GM19351 (cell line): ENCODE measurements around the gene GGT6.

Experiments
- ATAC-seq: cut with Tn5 transposase; IDR thresholded peaks from one replicate; pipeline ENCODE4 v1.9.1; 2021; ENCODE audit warnings: mild to moderate bottlenecking, moderate library complexity; ENCODE audit not compliant: unreplicated experiment

The GGT6 gene

DNA sequence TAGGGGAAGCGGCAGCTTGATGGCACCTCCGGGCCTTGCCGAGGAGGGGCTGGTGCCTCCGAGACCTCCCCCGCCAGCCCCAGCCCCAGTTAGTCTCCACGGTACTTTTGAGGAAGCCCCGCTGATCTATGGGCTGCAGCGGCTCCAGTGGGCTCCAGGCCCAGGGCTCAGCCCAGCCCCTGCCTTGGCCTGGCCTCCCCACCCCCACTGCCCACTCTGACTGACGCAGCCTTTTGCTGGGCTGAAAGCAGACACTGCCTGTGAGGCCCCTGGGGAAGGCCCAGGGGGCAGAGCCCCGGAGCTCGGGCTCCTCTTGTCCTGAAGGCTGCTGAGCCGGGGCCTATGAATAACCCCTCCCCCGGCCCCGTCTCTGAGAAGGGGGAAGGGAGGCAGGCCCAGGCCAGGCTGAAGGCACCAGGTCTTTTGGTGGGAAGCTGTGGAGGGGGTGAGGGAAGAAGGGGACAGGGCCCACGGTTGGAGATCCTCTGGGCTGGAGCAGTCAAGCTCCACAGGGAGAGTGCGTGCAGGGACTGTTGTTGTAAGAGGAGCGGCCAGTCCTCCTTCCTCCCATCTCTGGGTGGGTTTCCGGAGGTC, 16.4 kb upstream of the GGT6 start:
- ATAC-seq: no peak

- ATAC-seq: no peak
Observed at GRCh38 chr17:4576161-4576558, 15.8 kb upstream of the GGT6 start.

- no peak for ATAC-seq
Observed at GRCh38 chr17:4574448-4575045, 14.2 kb upstream of the GGT6 start.

DNA sequence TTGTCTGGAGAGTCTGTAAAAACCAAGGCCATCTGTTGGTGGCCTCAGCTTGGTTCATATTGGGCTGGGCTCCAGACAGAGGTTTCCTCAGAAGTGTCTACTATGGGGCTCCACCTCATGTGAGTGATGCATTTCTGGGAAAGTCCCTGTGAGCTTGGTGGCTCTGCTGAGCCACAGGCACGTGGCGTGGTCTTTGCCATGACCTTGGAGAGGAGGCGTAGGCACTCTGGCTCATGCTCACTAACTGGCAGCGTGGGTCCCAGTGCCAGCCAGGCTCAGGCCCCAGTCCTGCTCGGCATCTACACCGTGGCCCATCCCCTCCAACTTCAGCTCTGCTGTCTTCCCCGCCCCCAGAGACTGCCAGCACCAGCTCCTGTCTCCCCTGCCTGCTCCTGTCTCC, 13.3 kb upstream of the GGT6 start:
- ATAC-seq: no peak

GRCh38 chr17:4573115-4573514, 12.7 kb upstream of the GGT6 start:
- no peak for ATAC-seq

- ATAC-seq: no peak
Observed at GRCh38 chr17:4572131-4572530, 11.8 kb upstream of the GGT6 start.

- no peak for ATAC-seq
Observed at GRCh38 chr17:4569591-4569990, 9.2 kb upstream of the GGT6 start.

DNA sequence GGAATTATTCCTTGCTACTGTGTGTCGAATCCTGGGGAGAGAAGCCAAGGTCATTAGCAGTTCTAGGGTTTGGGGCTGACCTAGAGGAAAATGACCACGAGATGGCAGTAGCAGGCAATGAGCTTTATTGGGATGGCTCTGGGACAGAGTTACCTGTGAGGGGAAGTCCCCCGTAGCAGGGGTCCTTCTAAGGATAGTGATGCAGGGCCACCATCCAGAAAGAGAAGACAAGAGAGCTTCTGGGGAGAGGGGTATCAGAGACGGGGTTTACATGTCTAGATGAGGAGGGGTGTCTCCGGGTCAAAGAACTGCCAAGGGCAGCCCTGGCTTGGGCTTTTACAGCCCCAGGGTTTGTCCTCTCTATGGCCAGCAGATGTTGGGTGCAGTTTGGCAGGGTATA, 6.4 kb upstream of the GGT6 start:
- no peak for ATAC-seq

- no peak for ATAC-seq
Observed at GRCh38 chr17:4565209-4566141, 5.1 kb upstream of the GGT6 start.

GRCh38 chr17:4562015-4562969, 1.9 kb upstream of the GGT6 start:
- ATAC-seq: no peak

DNA sequence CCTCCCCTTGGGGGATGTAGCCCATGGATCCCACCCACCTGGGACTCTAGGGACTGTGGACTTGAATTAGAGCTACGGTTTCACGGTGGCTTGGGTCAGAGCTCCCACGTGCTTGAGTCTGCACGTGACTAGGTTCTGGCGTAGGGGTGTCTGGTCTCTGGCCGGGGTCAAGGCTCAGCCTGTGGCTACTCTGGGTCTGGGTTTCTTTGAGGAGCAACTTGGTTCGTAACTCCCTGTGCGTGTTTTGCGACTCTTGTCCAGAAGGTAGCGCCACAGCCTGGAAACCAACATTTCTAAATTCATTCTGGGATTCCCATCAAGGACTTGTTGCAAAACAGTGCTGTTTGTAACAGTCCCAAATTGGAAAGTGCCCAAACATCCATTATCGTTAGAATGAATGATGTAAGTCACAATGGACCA, 470 bp upstream of the GGT6 start:
- ATAC-seq: no peak

DNA sequence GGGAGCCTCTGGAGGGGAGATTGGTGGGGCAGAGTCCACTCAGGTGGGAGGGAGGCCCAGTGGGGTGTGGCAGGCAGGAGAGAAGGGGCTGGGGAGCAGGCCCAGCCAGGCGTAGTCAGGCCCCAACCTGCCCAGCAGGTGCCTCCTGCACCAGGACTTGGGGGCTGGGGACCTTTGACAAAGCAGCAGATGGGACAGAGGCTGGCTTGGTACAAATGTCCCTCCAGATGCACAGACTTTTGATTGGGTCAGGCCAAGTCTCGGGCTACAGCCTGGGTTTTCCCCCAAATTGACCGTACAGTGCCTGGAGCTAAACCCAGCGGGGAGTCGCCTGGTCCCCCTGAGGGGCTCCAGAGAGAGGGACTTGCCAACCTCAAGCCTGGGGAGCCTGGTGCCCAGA, 411 bp downstream of the GGT6 start:
- no peak for ATAC-seq

DNA sequence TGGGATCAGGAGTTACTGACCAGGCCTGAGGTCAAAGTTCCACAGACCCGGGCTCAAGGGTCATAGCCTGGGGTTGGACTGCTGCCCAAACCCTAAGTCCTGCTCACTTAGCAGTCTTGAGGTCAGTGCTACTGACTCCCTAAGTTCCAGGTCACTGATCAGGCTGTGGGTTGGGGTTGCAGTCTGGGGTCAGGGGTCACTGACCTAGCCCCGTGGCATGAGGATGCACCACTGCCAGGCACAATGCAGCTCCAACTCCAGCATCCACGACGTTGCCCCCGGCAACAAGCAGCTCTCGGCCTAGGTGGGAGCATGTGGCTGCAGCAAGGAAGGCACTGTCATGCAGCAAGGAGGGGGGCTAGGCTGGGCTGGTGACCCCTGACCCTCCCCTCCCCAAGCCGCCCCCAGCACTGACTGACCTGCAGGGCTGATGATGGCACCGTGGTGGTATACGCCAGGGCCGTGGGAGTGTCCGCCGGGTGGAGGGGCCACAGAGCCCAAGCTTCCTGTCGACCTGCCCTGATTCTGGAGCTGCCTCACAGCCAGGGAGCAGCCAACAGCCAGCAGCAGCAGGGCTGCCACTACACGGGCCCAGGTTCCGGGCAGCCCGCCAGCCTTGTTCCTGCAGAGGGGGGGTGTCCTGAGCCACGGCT, 1.1 kb downstream of the GGT6 start:
- ATAC-seq: no peak

DNA sequence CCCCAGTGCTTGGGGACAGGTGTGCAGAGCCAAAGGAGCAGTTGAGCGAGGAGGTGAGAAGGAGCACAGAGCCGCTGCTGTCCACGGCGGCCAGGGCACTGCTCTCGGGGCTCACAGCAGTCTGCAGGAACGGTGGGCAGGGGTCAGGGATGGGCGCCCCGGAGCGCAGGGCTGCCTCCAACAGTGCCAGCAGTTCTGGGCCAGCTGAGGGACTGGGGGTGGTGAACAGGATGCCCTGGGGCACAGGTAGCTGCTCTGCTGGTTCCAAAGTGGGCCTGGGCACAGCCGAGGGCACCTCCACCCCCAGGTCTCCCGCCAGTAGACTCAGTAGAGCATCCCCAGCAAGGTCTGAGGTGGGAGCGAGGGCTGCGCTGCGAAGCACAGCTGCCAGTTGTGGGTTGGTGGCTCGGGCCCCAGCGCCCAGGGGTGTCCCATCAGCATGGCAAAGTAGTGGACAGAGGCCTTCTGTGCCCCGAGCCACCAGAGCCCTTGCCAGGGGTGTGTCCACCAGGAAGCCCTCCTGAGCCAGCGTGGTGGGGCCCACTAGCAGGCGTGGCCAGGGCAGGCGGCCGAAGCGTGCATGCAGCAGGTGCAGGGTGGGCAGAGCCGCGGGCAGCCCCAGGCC, 1.9 kb downstream of the GGT6 start:
- no peak for ATAC-seq

DNA sequence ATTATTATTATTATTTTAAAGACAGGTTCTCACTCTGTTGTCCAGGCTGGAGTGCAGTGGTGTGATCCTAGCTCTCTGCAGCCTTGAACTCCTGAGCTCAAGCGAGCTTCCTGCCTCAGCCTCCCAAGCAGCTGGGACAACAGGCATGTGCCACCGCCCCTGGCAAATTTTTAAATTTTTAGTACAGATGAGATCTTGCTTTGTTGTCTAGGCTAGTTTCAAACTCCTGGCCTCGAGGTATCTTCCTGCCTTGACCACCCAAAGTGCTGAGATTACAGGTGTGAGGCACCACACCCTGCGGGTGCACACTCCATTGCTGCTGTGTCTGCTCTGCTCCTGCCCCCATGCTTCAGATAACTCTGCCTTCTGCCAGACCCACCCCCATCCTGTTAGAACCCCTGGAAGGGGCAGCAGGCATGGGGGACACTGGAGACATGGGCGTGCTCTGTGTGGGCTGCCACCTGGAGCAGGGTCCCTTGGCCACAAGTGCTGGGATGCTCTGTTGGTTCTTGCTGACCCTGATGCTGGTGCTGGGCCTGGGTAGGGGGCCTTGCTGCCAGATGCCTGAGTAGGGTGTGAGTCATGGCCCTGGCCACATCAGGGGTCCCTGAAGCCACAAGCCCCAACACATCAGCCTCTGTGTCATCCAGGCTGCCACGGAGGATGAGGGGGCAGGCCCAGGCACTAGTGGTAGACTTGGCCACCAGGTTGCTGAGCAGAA, 2.6 kb downstream of the GGT6 start:
- no peak for ATAC-seq

GRCh38 chr17:4556996-4557395, 3.4 kb downstream of the GGT6 start:
- ATAC-seq: no peak

DNA sequence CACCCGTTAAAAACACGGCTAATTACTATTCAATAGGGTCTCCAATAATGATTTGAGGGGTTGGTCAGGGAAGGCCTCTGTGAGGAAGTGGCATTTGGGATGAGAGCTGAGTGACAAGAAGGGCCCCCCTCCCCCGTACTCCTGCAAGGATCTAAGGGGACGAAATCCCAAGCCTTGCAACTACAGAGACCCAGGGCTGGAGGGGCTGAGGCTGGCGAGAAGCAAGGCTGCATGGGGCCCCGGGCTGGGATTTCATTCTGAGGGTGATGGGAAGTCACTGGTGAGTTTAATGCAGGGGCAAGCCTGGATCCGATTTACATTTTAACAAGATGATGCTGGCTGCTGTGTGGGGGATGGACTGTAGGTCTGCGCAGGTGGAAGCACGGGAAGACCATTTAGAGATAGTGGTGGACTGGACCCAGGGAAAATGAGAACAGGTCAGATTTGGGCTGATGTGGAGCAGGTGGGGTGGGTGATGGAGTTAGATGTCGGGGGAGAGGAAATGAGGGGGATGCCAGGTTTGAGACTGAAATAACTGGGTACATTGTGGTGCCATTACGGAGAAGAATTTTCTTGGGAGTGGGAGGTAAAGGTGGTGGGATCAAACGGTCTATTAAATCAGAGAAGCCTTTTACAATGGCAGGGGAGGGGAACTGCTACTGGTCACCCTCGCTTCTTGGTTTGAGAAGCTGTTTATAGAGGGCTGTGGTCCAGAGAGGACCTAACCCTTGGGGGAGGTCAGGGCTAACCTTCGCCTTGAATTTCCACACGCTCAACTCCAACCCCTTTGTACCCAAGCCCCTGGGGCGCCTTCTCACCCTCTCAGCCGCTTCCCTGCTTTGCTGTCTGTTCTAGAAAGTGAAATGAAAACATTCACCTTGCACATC, 4.3 kb downstream of the GGT6 start:
- ATAC-seq: no peak
